ENCODE measurements around the gene ARSD.
"Not testable (repeated sequence)": the region's sequence is repeated elsewhere in the genome, so short reads cannot be mapped to it uniquely, and the experiment has no call there.

The ARSD gene, protein sequence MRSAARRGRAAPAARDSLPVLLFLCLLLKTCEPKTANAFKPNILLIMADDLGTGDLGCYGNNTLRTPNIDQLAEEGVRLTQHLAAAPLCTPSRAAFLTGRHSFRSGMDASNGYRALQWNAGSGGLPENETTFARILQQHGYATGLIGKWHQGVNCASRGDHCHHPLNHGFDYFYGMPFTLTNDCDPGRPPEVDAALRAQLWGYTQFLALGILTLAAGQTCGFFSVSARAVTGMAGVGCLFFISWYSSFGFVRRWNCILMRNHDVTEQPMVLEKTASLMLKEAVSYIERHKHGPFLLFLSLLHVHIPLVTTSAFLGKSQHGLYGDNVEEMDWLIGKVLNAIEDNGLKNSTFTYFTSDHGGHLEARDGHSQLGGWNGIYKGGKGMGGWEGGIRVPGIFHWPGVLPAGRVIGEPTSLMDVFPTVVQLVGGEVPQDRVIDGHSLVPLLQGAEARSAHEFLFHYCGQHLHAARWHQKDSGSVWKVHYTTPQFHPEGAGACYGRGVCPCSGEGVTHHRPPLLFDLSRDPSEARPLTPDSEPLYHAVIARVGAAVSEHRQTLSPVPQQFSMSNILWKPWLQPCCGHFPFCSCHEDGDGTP

DNA sequence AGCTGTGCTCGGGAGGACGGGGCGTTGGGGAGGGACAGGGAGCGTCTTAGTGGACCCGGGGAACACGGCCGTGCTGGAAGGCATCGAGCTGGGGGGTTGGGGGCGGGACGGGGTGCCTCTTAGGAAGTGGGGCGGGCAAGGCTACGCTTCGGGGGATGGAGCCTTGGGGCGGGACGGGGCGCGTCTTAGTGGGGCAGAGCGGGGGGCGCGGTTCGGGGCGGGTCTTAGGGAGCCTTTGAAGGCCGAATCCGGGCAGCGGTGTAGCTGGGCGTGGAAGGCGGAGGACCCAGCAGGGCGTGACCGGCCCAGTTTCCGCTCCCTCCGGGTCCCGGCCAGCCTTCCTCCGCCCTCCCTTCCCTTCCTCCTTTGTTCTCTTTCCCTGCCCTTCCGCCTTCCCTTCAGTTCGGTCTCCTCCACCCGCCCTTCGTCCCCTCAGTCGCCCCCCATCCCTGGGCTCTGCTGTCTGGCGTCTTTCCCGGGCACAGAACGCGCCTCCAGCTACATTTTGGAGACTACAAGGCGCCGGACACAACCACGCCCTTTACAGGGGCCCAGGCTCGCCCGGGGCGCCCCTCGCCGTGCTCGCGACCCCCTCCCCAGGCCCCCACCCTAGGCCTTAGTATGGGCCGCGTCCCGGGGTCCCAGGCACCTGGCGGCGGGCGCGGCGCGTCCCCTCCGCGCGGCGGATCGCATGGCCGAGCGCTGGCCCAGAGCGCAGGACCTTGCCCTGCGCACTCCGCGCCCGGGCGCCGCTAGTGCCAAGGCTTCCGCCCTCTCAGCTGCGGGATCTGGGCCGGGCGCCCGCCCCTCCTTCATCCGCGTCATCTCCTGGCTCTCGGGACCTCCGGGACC is at the start of gene ARSD:
Gene ARSD, minus strand, starts transcription at position 757 of the 852 bp plus-strand sequence. Its CDS starts 64 bp downstream, at position 693.
- DNase-seq (ENCODE audit: low read depth) = no peak

GRCh38 chrX:2978639-2979038 is 49.5 kb upstream of the ARSD start:
- DNase-seq (ENCODE audit: low read depth) = not testable (repeated sequence)

DNA sequence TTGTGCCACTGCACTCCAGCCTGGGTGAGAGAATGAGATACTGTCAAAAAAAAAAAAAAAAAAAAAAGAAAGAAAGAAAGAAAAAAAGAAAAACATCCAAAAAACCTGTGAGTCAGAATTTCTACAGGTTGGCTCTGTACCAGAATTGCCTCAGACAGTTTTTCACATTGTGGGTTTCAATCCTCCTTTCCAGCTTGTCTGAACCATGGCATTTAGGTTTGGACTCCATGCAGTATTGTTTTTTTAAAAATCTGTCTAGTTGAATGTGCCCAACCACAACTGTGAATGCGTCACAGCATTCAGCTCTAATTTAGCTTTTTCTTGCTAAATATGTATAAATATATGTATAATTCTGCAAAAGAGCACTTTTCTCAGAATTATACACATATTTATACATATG is 45.8 kb upstream of the ARSD start:
- DNase-seq (ENCODE audit: low read depth) = no peak

GRCh38 chrX:2972391-2972790 is 43.3 kb upstream of the ARSD start:
- no peak for DNase-seq (ENCODE audit: low read depth)

DNA sequence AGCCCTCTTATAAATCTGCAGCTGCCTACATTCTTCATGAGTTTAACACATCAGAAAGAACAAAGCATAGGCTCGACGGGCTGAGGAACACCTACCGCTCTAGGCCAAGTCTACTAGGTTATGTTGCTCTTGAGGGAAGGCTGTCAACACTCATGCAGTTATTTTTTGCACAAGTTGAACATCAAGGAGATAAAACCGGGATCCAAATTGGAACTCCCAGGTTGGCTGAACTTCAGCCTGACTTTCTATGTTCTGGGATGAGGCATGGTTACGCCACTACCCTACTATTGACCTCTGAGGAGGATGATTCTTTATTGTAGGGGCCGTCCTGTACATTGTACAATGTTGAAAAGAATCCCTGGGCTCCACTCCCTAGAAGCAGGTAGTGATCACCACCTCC is 39.9 kb upstream of the ARSD start:
- no peak for DNase-seq (ENCODE audit: low read depth)

GRCh38 chrX:2967998-2968909 is 39.1 kb upstream of the ARSD start:
- DNase-seq (ENCODE audit: low read depth) = no peak

- DNase-seq (ENCODE audit: low read depth) = no peak
Measured at GRCh38 chrX:2967584-2967983, 38.4 kb upstream of the ARSD start.

- DNase-seq (ENCODE audit: low read depth) = no peak
Measured at GRCh38 chrX:2967012-2967411, 37.9 kb upstream of the ARSD start.

- DNase-seq (ENCODE audit: low read depth) = no peak
Measured at GRCh38 chrX:2965965-2966364, 36.8 kb upstream of the ARSD start.

DNA sequence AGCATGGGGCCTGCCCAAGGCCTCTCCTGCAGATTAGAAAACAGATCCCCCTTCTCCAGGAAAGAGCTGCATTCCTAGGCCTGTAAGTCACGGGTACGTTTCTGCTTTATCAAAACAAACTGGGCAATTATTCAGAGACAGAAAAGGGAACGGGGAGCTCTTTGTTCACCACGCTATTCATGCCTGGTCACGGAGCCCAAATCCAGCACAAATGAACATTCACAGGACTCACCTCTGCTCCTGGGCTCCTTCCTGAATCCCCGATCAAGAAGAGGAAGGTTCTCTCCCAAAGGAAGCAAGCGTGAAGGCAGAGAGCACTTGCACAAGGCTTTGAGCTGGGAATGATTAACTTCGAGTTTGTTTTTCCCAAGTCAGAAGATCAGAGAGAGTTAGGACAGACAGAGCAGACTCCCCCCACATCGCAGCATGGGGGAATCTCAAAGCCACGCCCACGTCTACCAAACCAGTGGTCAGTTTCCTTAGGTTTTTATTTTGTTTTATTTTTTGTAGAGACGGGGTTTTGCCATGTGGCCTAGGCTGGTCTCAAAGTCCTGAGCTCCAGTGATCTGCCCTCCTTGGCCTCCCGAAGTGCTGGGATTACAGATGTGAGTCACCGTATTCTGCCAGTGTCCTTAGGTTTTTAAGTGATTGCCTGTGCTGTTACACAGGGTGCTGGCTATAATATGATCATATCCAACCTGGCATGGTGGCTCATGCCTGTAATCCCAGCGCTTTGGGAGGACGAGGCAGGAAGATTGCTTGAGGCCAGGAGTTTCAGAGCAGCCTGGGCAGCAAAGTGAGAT is 35.1 kb upstream of the ARSD start:
- DNase-seq (ENCODE audit: low read depth) = not testable (repeated sequence)

DNA sequence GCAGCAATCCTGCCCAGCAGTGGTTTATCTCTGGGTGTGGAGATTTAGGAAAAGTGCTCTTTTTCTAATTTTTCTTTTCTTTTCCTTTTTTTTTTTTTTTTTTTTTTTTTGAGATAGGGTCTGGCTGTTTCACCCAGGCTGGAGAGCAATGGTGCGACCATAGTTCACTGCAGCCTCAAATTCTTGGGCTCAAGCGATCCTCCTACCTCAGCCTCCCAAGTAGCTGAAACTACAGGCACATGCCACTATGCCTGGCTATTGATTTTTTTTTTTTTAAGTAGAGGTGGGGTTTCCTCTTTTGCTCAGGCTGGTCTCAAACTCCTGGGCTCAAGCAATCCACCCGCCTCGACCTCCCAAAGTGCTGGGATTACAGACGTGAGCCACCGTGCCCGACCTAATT is 34.3 kb upstream of the ARSD start:
- DNase-seq (ENCODE audit: low read depth) = not testable (repeated sequence)

DNA sequence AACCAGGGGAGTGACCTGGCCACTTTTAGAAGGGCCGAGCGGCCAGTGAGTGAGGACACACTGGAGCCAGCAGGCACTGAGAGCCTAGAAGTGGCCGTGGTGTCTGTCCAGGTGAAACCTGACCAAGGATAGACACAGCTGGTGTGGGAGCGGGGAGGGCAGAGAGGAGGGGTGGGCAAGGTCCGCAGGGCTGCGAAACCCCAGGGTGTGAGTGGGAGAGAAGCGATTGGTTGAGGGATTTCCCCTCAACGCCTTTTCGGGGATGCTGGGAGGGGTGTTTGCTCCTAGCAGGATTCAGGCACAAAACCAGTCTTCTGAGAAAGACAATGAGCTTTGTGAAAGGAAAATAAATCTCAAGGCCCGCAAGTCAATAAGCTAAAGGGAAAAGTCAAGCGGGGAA is 33.2 kb upstream of the ARSD start:
- no peak for DNase-seq (ENCODE audit: low read depth)

GRCh38 chrX:2960861-2961515 is 31.8 kb upstream of the ARSD start:
- no peak for DNase-seq (ENCODE audit: low read depth)

DNA sequence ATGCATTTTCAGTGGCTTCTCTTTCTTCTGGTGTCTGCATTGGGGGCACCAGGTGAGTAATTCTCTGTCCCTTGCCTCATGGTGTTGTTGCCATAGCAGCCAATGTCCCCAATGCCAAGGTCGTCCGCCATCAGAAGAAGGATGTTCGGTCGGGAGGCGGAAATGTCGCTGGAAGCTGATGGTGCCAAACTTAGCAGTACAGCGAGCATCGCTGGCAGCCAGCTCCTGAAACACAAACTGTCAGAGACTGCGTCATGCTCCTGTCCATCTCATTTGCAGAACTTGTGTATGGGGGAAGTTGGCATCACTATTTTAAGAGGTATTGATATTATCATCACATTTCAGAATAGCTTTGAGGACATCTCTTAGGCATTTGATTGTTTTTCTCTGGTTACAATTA is 29.1 kb upstream of the ARSD start:
- DNase-seq (ENCODE audit: low read depth) = no peak

DNA sequence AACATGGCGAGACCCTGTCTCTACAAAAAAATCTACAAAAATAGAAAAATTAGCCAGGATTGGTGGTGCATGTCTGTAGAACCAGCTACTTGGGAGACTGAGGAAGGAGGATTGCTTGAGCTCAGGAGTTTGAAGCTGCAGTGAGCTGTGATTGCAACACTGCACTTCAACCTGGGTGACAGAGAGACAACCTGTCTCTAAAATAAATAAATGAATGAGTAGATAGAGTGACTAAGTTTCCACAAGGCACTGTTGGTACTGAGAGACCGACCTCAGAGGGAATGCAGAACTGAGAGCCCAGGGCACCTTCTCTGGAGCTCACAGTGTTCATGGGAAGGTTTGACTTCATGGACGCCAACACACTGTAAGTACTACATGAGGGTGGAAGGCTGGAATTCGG is 26.7 kb upstream of the ARSD start:
- no peak for DNase-seq (ENCODE audit: low read depth)

GRCh38 chrX:2955281-2955680 is 26.1 kb upstream of the ARSD start:
- no peak for DNase-seq (ENCODE audit: low read depth)

DNA sequence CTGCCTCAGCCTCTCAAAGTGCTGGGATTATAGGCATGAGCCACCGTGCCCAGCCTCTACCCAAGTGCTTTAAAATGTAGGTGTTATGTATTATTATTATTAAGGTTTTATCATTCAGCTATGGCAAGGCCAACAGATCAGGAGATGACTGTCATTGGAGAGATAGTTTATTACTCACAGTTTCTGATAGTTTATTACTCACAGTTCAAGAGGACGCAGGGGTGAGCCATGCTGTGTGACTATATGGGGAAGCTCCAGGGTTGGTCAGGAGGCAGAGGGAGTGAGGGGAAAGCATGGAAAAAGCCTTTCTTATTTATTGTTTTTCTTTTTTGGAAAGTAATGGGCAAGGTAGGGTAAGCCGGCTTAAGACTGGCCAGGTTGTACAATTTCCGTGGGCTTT is 25.4 kb upstream of the ARSD start:
- DNase-seq (ENCODE audit: low read depth) = no peak

DNA sequence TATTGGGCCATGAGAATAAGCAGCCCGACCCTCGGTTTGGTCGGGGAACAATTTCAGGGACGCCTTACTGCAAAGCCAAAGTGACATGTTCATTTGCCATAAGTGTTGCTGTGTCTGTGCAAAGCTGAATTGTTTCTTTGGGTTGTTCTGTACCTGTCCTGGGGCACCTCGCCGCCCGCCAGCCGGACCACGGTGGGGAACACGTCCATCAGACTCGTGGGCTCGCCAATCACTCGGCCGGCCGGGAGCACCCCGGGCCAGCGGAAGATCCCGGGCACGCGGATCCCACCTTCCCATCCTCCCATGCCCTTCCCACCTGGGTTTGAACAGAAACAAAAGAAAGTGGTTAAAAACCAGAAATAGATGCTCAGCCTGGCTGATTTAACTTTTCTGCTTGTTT is 8.8 kb upstream of the ARSD start:
- DNase-seq (ENCODE audit: low read depth) = not testable (repeated sequence)

- no peak for DNase-seq (ENCODE audit: low read depth)
Measured at GRCh38 chrX:2934715-2935710, 5.9 kb upstream of the ARSD start.

Data from non-pigmented ciliary epithelial cell (primary cell).